Measurements from ENCODE around the gene VMAC.

Gene VMAC

DNA sequence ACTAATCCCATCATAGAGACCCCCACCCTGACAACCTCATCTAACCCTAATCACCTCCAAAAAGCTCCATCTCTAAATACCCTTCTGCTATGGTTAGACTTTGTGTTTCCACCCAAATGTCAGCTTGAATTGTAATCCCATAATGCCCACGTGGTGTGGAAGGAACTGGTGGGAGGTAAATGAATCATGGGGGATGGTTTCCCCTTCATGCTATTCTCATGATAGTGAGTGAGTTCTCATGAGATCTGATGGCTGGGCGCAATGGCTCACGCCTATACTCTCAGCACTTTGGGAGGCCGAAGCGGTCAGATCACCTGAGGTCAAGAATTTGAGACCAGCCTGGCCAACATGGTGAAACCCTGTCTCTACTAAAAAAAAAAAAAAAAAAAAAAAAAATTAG, 2.6 kb downstream of the VMAC start:
- DNase-seq: no peak

DNA sequence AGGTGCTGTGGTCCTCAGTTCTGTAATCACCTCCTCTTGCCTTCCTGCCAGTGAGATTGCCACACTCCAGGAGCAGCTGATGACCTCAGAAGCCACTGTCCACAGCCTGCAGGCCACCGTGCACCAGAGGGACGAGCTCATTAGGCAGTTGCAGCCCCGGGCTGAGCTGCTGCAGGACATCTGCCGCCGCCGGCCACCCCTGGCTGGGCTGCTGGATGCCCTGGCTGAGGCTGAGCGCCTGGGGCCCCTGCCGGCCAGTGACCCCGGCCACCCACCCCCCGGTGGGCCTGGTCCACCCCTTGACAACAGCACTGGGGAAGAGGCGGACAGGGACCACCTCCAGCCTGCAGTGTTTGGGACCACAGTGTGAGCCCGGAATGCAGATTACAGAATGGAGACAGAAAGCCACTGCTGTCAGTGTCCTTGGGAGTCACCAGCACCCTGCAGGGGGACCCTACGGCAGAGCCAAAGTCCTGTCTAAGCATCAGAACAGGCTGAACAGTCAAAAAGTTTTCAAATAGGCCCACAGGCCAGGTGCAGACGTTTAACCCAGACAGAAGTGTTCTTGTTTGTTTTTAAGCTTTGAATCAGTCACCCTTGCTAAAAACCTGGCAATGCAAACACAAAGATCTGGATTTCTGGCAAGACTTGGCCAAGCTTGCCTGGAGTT, 4.2 kb downstream of the VMAC start:
- DNase-seq: no peak

DNA sequence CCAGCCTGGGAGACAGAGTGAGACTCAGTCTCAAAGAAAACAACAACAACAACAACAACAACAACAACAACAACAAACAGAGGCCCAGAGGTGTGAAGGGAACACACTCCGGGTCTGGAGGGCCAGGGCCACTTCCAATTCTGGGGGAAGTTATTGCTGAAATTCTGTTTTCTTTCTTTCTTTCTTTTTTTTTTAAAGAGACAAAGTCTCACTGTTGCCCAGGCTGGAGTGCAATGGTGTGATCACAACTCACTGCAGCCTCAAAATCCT, 5.9 kb downstream of the VMAC start:
- DNase-seq: no peak

DNA sequence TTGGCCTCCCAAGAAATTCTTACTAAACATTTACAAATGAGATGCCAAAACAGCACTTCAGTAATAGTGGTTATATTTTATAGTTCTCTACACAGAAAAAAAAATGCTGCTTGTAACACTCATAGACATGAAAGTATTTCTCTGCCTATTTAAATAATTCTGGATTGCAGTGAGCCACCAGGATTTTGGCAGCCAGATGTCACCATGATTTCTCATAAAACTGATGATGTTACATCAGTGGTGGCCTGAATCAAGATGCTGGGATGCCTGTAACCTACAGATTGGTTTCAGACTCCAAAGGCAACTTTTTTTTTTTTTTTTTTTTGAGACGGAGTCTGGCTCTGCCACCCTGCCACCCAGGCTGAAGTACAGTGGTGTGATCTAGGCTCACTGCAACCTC, 6.7 kb downstream of the VMAC start:
- no peak for DNase-seq

DNA sequence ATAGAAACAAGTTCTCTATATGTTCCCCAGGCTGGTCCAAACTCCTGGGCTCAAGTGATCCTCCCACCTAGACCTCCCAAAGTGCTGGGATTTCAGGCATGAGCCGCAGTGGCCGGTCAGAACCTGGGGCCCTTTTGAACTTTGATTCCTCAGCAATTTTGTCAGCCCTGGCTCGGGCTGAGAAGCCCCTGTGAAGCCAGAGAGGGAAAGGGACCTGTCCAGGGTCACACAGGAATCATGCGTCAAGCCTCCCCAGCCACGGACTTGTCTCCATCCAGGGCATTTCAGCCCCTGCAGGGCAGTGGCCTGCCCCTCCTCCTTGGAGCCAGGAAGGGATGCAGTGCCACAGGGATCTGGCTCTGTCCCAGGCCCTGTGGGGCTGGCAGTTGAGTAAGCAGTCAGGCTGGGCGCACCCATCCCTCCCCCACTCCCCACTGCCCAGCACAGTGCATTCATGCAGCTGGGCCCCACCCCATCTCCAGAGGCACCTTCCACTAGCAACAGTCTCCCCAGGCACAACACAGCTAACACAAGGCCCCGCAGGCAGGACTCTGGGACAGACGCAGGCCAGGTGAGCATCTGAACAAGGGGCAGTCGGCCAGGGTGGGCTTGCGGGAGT, 9.2 kb downstream of the VMAC start, which contains the start of gene CAPS:
TSS of gene CAPS (plus strand) at position 516 of the 619 bp plus-strand sequence. CDS start 153 bp downstream, outside the sequence.
- no peak for DNase-seq

DNA sequence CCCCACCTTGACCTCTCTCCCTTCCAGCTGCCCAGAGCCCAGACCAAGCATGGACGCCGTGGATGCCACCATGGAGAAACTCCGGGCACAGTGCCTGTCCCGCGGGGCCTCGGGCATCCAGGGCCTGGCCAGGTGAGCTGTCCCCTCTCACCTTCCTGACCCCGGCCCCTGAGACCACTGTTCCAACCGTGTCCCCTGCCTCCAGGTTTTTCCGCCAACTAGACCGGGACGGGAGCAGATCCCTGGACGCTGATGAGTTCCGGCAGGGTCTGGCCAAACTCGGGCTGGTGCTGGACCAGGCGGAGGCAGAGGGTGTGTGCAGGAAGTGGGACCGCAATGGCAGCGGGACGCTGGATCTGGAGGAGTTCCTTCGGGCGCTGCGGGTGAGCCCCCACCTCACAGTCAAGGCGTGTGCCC, 9.7 kb downstream of the VMAC start:
- no peak for DNase-seq

DNA sequence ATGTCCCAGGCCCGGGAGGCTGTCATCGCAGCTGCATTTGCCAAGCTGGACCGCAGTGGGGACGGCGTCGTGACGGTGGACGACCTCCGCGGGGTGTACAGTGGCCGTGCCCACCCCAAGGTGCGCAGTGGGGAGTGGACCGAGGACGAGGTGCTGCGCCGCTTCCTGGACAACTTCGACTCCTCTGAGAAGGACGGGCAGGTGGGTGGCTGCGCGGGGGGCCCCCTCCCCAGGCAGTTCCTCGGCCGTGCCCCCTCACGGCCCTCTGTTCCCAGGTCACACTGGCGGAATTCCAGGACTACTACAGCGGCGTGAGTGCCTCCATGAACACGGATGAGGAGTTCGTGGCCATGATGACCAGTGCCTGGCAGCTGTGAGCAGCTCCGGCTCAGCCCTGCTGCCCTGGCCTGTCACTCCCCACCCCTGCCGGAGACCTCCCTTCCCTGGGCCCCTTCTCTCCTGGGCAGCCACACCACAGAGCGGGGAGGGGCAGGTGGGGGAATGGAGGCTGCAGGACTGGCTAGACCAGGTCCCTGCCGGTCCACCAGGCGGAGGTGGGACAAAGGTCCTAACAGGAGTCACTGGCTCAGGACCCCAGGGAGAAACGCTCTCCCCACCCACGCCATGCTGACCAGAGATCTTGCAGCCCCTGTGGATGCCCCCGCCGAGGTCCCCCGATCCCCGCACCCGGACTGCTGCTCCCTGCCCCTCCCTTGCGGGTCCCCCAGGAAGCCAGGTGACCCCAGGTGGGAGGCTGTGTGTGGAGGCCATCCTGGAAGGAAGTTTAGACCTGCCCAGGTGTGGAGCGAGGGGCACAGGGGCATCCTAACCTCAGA, 10.5 kb downstream of the VMAC start:
- no peak for DNase-seq

DNA sequence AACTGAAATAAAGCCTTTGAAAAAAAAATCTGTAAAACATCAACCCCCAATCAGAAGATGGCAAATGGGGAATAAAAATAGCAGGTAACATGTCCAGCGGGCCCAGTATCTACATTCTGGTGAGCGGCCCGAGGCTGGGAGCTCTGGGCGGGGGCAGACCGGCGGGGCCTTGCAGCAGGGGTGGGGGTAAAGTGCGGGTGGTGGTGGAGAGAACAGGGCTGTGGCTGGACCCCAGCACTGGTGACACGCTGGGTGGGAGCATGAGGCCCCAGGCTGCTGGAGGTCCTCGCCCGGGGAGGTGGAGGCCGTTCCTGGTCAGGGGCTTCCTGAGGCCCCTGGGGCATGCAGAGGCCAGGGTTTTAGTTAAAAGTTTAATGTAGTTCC, 11.1 kb downstream of the VMAC start:
- no peak for DNase-seq

DNA sequence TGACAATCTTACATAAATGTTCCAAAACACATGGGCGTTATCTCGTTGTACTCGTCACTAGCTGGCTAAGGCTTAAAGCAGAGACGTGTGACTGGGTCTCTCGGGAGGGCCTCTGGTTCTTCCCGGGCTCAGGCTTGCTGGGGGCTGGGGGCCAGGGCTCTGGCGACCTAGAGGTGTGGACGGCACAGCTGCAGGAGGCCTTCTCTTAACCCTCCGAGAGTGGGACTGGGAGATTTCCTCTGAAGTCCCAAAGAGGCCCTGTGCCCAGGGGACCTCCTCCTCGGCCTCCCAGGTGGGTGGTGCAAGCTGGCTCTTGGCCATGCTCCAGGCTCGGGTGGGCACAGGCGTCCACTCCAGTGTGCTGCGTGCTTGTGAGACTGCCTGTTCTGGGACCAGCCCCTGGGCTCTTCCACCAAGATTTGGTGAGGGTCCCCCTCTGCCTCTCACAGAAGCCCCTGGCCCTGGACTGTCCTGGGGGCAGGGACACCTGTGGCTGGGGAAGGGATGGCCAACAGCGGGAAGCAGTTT, 11.6 kb downstream of the VMAC start:
- no peak for DNase-seq

DNA sequence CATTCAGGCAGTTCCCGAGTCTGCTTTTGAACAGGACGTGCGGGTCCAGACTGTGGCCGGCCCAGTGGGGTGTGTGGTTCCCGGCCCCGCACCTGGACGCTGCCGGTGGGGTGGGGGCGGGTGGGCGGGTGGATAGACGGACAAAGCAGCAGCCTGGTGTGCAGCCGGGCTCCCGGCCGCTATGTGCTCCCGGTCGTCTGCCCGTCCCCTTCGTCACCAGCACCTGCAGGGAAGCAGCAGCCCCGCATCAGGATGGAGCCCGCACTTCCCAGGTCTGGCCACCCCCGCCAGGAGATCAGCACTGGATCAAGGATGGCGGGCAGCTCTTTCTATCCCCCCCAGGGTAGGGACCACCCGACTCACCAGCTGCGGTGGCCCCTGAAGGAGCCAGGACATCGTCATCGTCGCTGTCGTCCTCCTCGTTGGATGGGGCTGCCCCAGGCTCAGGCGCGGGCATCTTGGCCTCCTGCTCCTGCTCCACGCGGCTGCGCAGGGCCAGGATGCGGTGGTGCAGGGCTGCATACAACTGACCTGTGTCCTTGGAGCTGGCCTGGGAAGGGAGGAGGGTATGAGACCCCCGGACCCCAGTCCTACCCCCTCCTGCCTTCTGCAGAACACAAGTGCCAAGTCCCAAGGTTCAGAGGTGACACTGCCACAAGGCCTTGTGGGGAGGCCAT, 12.9 kb downstream of the VMAC start:
- DNase-seq: no peak

DNA sequence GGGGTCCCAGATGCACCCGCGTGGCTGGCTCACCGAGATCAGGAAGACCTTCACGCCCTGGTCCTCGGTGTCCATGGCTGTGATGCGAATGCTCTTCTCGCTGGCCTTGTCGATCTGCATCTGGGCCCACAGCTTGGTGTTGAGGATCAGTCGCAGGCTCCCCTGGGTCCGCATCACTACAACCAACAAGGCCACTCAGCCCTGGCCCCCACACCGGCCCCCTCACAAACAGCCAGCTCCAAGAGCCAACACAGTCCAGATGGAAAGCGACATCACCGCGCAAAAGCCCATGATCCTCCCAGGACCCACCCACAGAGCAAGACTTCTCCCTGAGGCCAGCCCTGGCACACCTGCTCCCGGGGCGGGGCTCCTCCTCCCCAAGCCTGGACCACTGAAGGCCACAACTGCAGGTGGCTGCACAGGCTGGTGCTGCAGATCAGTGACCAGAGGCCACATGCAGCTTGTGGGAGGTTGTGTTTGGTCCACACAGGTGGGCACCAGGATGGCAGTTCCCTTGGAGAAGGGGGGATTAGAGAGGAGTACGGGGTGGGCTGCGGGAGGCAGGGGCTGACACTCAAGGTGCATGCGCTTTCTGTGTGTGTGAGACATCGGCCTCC, 13.9 kb downstream of the VMAC start:
- DNase-seq: no peak

DNA sequence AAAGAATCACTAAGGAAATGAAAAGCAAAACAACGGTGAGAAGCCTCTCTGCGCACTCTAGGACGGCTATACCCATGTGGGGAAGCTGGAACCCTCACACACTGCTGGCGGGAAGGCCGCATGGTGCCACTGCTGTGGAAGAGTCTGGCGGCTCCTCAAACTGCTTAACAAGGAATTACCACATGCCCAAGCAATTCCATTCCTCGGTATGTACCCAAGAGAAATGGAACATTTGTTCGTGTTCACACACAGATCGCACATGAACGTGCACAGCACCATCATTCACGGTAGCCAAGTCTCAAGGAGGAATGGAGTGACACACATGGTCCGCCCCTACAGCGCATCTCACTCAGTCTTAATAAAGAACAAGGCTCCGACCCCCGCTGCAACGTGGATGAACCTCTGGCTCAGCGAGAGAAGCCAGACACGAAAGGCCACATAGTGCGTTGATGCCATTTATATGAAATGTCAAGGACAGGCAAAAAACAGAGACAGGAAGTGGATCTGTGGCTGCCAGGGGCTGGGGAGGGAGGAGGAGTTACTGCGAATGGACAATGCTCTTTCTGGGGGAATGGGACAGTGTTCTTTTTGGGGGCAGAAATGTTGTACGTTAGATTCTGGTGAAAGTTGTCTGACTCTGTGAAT, 17.0 kb downstream of the VMAC start:
- no peak for DNase-seq

DNA sequence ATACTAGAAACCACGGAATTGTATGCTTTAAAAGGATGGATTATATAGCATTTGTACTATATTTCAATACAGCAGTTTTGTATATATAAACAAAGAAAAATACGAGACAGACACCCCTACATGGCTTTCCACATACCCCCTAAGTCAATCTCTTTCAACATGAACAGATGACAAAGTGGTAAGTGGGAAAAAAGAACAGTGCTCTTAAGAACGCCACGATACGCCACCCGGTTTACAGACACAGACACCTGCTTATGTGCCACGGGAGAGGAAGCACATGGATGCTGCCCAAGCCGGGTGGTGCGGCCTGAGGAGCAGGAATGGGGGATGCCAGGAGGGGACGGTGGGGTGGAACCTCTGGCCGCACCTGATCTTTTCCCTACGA, 17.5 kb downstream of the VMAC start:
- DNase-seq: no peak

DNA sequence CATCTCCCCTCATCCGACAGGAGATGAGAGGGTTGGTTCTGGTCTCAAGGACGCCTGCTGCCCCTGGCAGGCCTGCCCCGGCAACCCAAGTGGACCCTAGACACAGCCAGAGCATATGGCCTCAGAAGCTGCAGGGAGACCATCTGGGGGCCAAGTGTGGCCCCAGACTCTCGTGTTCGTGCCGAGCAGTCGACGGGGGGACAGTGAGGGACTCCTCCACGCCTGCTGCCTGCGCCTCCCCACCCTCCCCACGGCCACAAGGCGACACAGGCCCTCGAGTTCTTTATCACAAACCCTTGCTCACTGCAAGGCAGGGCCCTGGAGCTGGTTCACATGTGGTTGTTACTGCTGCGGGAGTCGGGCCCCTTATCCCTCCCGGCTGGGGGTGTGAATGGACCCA, 18.7 kb downstream of the VMAC start:
- no peak for DNase-seq

DNA sequence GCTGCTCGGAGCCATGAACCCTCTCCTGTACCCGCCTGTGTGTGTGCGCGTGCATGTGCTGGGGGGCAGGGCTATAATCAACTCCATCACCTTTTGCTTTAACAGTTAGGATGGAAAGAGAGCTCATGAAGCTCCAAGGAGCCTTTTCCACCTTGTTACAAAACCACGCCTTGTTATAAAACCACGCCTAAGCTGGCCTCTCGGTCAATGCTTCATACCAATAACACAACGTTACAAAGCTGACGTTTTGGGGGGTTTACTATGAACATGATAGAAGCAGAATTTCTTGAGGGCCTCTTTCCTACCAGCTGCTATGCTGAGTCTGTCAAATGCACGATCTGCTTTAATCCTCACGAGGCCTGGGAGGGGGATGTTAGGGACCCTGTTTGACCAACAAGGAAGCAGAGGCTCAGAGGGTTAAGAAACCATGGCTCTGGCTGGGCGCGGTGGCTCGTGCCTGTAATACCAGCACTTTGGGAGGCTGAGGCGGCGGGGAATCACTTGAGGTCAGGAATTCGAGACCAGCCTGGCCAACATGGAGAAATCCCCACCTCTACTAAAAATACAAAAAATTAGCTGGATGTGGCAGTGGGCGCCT, 21.3 kb downstream of the VMAC start:
- DNase-seq: no peak

DNA sequence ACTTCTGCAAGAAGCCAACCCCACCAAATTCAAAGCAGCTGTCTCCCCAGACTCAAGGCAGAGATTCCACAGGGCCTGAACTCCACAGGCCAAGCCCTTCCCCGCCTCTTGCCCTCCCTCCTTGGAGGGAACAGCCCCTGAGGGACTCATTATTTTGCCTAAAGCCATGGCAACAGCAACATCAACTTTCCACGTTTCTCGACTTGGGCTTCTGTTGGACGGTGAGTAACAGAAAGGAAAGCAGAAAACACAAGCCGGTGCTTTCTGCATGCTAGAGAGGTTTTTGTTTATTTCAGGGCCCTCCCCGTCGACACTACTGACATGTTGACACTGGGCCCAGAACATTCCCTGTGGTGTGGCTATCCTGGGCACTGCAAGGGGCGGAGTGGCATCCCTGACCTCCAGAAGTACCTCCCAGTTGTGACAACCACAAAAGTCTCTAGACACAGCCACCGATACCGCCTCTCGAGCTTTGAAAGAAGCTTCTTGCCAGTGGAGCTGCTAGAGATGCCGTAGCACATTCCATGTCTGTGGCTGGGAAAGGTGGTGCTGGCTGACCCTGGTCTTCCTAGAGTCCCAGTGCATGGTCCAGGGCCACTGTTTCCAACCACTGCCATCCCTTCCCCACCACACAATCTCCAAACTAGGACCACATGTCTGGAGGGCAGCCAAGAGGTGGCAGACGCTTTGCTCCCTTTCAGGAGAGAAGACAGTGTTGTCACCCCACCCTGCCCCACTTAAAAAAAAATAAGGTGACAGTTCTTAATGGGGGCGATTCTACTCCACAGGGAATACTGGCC, 22.2 kb downstream of the VMAC start:
- no peak for DNase-seq

DNA sequence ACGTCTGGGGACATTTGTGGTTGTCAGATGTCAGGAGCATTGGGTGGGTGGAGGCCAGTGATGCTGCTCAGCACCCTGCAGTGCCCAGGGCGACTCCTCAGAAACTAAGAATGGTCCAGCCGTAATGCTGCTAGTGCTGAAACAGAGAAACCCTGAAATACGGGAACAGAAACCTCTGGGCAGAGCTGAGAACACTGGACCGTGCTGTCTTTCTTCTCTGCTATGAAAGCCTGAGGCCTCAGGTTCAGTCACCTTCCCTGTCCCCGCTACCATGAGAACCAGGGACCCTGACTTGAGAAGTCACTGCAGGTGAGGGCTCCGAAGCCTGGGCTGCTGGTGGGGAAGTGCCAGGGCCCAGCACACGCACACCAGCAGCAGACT, 22.8 kb downstream of the VMAC start:
- DNase-seq: no peak

DNA sequence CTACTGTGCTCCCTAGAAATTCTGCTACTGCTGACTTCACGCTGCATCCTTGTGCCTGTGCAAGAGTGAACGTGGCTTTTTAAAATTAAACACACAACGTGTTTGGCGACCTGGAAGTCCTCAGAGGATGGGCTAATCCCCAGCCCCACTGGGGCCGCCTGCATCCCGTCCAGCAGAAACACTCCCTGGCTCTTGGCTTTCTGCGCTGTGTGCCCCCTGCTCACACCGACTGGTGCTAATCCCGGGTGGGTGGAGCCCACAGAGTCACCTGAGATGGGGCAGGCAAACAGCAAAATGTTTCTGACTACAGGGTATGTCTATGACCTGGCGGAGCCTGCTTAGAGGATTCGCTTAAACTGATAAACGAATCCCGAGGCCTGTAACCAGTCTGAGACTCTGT, 24.5 kb downstream of the VMAC start:
- no peak for DNase-seq

DNA sequence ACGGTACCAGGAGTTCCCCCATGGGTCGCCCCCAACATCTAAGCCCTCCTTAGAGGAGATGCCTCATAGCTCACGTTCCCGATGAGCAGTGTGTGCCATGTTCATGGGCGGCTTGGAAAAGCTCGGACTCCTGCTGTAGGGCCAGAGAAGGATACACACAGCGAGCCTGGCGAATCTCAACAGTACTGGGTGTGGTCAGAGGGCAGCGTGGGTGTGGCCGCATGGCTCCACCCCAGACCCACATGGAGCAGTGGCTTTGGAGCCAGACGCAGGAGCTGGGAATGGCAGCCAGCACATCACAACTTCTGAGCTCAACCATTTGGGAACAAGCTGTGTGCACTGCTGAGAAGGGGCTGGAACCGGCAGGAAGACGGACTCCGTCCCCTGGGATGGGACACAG, 25.0 kb downstream of the VMAC start:
- no peak for DNase-seq

DNA sequence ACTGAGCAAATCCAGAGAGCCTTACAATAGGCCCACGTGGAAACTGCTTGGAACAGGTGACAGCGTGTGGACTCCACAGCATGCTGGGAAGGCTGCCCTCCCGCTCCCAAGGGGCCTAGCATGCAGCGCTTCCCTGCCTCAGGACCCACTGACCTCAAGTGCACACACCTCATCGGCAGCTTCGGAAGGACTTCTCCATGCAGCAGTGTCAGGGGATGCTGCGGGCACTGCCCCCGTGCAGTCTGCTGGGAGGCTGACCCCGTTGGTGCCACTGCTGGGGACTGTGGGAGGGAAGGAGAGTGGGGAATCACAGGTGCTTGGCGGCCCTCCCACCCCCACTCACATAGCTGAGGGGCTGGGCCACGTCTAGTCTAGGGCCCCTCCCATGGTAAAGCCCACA, 26.6 kb downstream of the VMAC start:
- DNase-seq: no peak

DNA sequence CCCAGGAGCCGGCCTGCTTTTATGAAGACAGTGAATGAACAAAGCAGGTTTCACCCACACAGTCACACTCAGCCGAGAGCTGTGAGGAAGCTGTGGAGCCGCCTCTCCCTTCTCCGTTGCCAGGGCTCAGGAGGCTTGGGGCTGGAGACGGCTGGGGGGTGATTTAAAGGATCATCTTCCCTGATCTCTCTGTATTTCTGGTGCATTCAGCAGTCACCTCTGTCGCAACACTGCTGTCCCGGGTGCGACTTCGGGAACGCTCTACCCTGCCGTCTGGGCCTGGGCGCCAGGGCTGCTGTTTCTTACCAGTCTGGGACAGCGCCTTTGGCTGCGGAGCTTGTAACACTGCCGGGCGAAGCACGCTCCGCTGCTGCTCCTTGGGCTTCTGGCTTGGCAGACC, 27.5 kb downstream of the VMAC start:
- DNase-seq: no peak

All from CD4-positive, alpha-beta T cell treated with Interleukin-6 for 4 hours (primary cell).